Measurements from ENCODE around the gene GJD4. TPM values are rescaled to one million over a fixed set of nuclear protein-coding genes. Genes with fewer than 3 reads are reported as not detected.

Gene GJD4, protein sequence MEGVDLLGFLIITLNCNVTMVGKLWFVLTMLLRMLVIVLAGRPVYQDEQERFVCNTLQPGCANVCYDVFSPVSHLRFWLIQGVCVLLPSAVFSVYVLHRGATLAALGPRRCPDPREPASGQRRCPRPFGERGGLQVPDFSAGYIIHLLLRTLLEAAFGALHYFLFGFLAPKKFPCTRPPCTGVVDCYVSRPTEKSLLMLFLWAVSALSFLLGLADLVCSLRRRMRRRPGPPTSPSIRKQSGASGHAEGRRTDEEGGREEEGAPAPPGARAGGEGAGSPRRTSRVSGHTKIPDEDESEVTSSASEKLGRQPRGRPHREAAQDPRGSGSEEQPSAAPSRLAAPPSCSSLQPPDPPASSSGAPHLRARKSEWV
- total RNA-seq = under 1 TPM in 1 of 2 experiments, not detected in 1; 0.20 TPM
- polyA plus RNA-seq = not detected

DNA sequence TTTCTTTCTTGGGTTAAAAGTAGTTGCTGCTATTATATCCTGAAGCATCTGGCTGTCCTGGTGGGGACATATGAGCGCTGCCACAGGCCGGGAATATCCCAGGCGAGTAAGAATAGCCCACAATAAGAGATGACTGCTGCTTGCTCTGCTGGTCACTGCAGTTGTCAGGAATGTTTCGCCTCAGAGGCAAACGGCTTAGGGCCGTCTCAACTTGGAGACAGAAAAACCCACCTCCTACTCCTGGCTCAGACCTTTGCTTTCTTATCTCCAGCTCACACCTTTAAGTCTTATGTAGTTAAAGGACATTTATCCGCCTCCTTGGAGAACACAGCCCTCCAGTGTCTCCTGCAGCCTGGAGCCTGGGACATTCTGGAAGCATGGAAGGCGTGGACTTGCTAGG is at the start of gene GJD4:
Gene GJD4 (plus strand): TSS at position 151 of the 400 bp plus-strand sequence. CDS start 227 bp downstream, at position 378.
- no peak within 1 kb of the TSS for H3K4me3 Mint-ChIP-seq
- ChIA-PET POLR2A (ENCODE audit: partially characterized antibody) (no interaction called here), CTCF (ENCODE audit: partially characterized antibody) (no interaction called here)
- Histone ChIP-seq H3K36me3 (ENCODE audit: insufficient read depth, low read length) (no peaks in the 10 kb centered on the region), H3K27me3 (ENCODE audit: insufficient read depth, low read length) (peaks cover 10% of the 10 kb centered on the region), H3K4me3 (ENCODE audit: low read length in 2 of 2) (no peak within 1 kb of the TSS), H3K9me3 (ENCODE audit: control insufficient read depth in 1 of 2, low read length in 2 of 2) (no peaks in the 10 kb centered on the region), H3K27ac (ENCODE audit: low read depth, low read length) (no peak within 1 kb of the TSS), H3K4me1 (ENCODE audit: insufficient read depth, low read length) (no peaks in the 10 kb centered on the region)
- DNase-seq = no peak
- H3K4me1 Mint-ChIP-seq = peaks cover 4 to 6% (median 5%) of the 10 kb centered on the region in 4 donors
- peaks cover 0 to 3% of the 10 kb centered on the region in 2 donors for H3K36me3 Mint-ChIP-seq
- peaks cover 2 to 22% (median 21%) of the 10 kb centered on the region in 8 donors for H3K9me3 Mint-ChIP-seq
- intact Hi-C loops (cut with micrococcal nuclease) = no loop called here
- peaks cover 31 to 37% of the 10 kb centered on the region in 2 donors for H3K27me3 Mint-ChIP-seq
- no peak within 1 kb of the TSS for H3K27ac Mint-ChIP-seq

DNA sequence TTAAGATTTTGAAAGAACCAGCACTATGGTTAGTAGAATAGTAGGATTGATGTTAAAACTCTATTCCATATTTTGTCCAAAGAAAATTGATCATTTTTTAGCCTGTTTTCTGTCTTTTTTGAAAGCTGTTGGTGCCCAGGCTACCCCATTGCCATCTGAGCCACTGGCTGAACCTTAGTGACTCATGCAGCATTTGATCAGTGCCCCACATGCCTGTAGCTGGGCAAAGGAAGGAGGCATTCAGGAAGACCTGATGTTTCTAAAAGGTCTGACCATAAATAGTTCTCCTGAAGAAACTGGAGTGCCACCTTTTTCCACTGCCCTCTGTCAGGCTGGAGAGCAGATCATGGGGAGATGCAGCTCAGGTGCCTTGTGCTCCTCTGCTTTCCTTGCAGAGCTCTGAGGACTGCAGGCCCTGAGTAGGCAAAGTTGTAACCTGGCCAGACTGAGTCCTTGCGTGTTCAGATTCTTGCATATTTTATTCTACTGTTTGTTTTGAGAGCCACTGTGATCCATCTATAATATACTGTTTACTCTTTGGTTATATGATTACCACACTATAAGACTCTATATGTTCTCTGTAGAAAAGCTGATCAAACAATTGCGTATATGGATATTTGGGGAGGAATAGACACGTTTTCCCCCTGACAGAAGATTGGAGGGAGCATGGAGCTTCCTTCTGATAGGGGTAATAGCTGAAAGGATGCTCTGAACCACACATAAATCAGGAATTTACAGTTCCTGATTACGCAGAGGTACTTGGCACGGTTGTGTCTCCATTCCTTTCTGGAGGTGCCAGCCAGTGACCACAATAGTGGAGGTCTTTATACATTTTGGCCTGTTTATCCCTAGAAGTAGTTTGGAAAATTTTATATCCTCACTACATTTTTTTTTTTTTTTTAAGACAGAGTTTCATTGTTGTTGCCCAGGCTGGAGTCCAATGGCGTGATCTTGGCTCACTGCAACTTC is 48.9 kb upstream of the GJD4 start:
- peak overlapping the region in 1 of 7 donors; percentile 84 for H3K27ac Mint-ChIP-seq
- ChIA-PET CTCF (ENCODE audit: partially characterized antibody) (interaction anchor here (1.0 to 1.3 kb wide), 2 partner anchors 21 to 435 kb away, joined by 3 read pairs; no protein-coding TSS in a partner anchor), POLR2A (ENCODE audit: partially characterized antibody) (no interaction called here)
- peaks cover 0 to 4% (median 2%) of the 10 kb centered on the region in 4 donors for H3K4me1 Mint-ChIP-seq
- H3K36me3 Mint-ChIP-seq = peaks cover 42 to 60% of the 10 kb centered on the region in 2 donors
- no peak for DNase-seq
- H3K27ac ChIP-seq (ENCODE audit: low read depth, low read length) = no peak overlapping the region
- H3K36me3 ChIP-seq (ENCODE audit: insufficient read depth, low read length) = peaks cover 21% of the 10 kb centered on the region
- no peaks in the 10 kb centered on the region for H3K4me1 ChIP-seq (ENCODE audit: insufficient read depth, low read length)
- no peaks in the 10 kb centered on the region for H3K27me3 Mint-ChIP-seq
- H3K27me3 ChIP-seq (ENCODE audit: insufficient read depth, low read length) = no peaks in the 10 kb centered on the region
- H3K4me3 ChIP-seq (ENCODE audit: low read length in 2 of 2) = no peak overlapping the region
- intact Hi-C loops (cut with micrococcal nuclease) = no loop called here
- no peaks in the 10 kb centered on the region for H3K9me3 ChIP-seq (ENCODE audit: control insufficient read depth in 1 of 2, low read length in 2 of 2)
- no peaks in the 10 kb centered on the region for H3K9me3 Mint-ChIP-seq
- no peak overlapping the region for H3K4me3 Mint-ChIP-seq

DNA sequence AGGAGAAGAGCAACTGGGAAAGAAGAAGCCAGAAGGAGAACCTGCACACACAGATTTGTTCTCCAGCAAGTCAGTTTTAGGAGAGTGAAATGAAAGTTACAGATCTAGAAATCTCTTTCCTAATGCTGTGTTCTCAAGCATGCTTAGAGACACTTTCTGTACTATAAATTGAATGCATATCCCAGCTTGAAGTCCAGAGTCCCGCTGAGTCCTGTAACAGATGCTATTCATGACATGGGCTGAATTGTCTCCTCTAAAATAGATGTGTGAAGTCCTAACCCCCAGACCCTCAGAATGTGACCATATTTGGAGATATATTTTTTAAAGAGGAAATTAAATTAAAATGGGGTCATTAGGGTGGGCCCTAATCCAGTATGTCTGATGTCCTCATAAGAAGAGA is 46.9 kb upstream of the GJD4 start:
- Mint-ChIP-seq H3K9me3 (peaks cover 0 to 2% (median 0%) of the 10 kb centered on the region in 8 donors), H3K36me3 (peaks cover 38 to 57% of the 10 kb centered on the region in 2 donors), H3K4me3 (no peak overlapping the region), H3K27ac (peak overlapping the region in 3 of 7 donors; percentile 30 to 64 (median 59)), H3K4me1 (peaks cover 1 to 9% (median 6%) of the 10 kb centered on the region in 4 donors), H3K27me3 (no peaks in the 10 kb centered on the region)
- no peaks in the 10 kb centered on the region for H3K4me1 ChIP-seq (ENCODE audit: insufficient read depth, low read length)
- DNase-seq = no peak
- no peak overlapping the region for H3K27ac ChIP-seq (ENCODE audit: low read depth, low read length)
- ChIA-PET POLR2A (ENCODE audit: partially characterized antibody) (no interaction called here), CTCF (ENCODE audit: partially characterized antibody) (no interaction called here)
- no peak overlapping the region for H3K4me3 ChIP-seq (ENCODE audit: low read length in 2 of 2)
- no peaks in the 10 kb centered on the region for H3K9me3 ChIP-seq (ENCODE audit: control insufficient read depth in 1 of 2, low read length in 2 of 2)
- peaks cover 13% of the 10 kb centered on the region for H3K36me3 ChIP-seq (ENCODE audit: insufficient read depth, low read length)
- no peaks in the 10 kb centered on the region for H3K27me3 ChIP-seq (ENCODE audit: insufficient read depth, low read length)
- intact Hi-C loops (cut with micrococcal nuclease) = no loop called here

DNA sequence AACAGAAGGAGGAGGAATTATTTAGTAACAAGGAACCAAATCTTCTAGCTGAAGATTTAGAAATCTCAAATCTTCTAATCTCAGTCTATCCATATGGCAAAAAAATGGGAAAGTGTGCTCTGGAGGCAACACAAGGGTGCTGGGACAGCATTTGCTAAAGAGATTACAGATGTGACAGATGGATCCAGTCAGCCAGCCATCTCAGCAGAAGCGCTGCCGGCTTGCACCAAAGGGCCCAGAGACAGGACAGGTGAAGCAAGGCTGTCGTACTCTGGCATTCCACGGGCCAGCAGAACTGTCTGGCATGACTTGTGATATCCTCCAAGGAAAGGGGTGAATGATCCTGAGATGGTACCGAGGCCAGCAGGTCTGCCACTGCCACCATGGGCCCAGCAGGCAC is 45.7 kb upstream of the GJD4 start:
- DNase-seq = no peak
- peaks cover 0 to 2% (median 0%) of the 10 kb centered on the region in 8 donors for H3K9me3 Mint-ChIP-seq
- peaks cover 38 to 48% of the 10 kb centered on the region in 2 donors for H3K36me3 Mint-ChIP-seq
- peak overlapping the region in 2 of 7 donors; percentile 49 to 65 for H3K27ac Mint-ChIP-seq
- Histone ChIP-seq H3K9me3 (ENCODE audit: control insufficient read depth in 1 of 2, low read length in 2 of 2) (no peaks in the 10 kb centered on the region), H3K4me3 (ENCODE audit: low read length in 2 of 2) (no peak overlapping the region), H3K27ac (ENCODE audit: low read depth, low read length) (no peak overlapping the region), H3K27me3 (ENCODE audit: insufficient read depth, low read length) (no peaks in the 10 kb centered on the region), H3K36me3 (ENCODE audit: insufficient read depth, low read length) (peaks cover 11% of the 10 kb centered on the region), H3K4me1 (ENCODE audit: insufficient read depth, low read length) (no peaks in the 10 kb centered on the region)
- ChIA-PET POLR2A (ENCODE audit: partially characterized antibody) (no interaction called here), CTCF (ENCODE audit: partially characterized antibody) (no interaction called here)
- no peaks in the 10 kb centered on the region for H3K27me3 Mint-ChIP-seq
- peaks cover 5 to 11% (median 7%) of the 10 kb centered on the region in 4 donors for H3K4me1 Mint-ChIP-seq
- no peak overlapping the region for H3K4me3 Mint-ChIP-seq
- intact Hi-C loops (cut with micrococcal nuclease) = no loop called here

DNA sequence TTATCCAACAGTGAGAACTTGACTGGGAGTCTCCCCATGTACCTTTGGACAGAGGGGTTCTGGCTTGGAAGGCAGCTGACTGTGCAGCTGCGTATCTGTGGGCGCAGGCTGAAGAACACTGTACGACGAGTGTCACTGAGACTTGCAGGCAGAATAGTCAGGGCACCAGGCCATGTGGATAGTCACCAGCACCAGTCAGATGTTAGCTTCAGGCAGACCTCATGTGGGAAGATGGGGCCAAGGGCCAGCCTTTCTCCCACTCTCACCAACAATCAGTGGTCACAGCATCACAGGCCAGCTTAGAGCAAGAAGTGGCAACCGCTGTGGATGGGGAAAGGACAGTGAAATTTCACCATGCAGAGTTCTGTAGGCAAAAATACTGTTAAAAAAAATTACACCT is 43.4 kb upstream of the GJD4 start:
- Histone ChIP-seq H3K4me1 (ENCODE audit: insufficient read depth, low read length) (no peaks in the 10 kb centered on the region), H3K27ac (ENCODE audit: low read depth, low read length) (no peak overlapping the region), H3K27me3 (ENCODE audit: insufficient read depth, low read length) (no peaks in the 10 kb centered on the region), H3K36me3 (ENCODE audit: insufficient read depth, low read length) (peaks cover 11% of the 10 kb centered on the region), H3K9me3 (ENCODE audit: control insufficient read depth in 1 of 2, low read length in 2 of 2) (no peaks in the 10 kb centered on the region), H3K4me3 (ENCODE audit: low read length in 2 of 2) (no peak overlapping the region)
- intact Hi-C loops (cut with micrococcal nuclease) = loop anchor here (2.0 kb wide), 2 partner anchors 225 to 441 kb away; partner anchors contain the start of gene CCNY
- H3K4me3 Mint-ChIP-seq = no peak overlapping the region
- H3K36me3 Mint-ChIP-seq = peaks cover 42 to 47% of the 10 kb centered on the region in 2 donors
- peaks cover 0 to 2% (median 0%) of the 10 kb centered on the region in 8 donors for H3K9me3 Mint-ChIP-seq
- CTCF ChIA-PET (ENCODE audit: partially characterized antibody) = interaction anchor here (1.5 to 4.7 kb wide), 4 partner anchors 18 to 322 kb away, joined by 3 to 24 read pairs (median 6); no protein-coding TSS in a partner anchor
- no peaks in the 10 kb centered on the region for H3K27me3 Mint-ChIP-seq
- H3K27ac Mint-ChIP-seq = peak overlapping the region in 4 of 7 donors; percentile 20 to 66 (median 52)
- DNase-seq = no peak
- H3K4me1 Mint-ChIP-seq = peaks cover 5 to 9% (median 7%) of the 10 kb centered on the region in 4 donors
- POLR2A ChIA-PET (ENCODE audit: partially characterized antibody) = no interaction called here

DNA sequence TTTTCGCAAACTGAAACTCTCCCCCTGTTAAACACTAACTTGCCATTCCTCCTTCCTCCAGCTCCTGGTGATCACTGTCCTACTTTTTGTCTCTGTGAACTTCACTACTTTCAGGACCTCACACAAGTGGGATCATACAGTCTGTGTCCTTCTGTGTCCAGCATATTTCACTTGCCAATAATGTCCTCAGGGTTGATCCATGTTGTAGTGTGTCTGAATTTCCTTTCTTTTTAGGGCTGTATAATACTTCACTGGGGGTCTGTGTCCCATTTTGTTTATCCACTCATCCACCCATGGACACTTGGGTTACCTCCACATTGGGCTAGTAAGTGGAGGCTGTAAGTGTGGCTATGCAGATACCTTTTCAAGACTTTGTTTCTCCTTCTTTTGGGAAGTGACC is 42.7 kb upstream of the GJD4 start:
- ChIA-PET POLR2A (ENCODE audit: partially characterized antibody) (no interaction called here), CTCF (ENCODE audit: partially characterized antibody) (interaction anchor here (0.7 to 4.7 kb wide), 29 partner anchors 9 to 446 kb away, joined by 3 to 24 read pairs (median 4); partner anchors contain the start of gene CCNY)
- DNase-seq = no peak
- no peak overlapping the region for H3K4me3 ChIP-seq (ENCODE audit: low read length in 2 of 2)
- H3K4me3 Mint-ChIP-seq = no peak overlapping the region
- H3K27ac Mint-ChIP-seq = peak overlapping the region in 3 of 7 donors; percentile 2 to 78 (median 48)
- H3K9me3 ChIP-seq (ENCODE audit: control insufficient read depth in 1 of 2, low read length in 2 of 2) = no peaks in the 10 kb centered on the region
- H3K36me3 ChIP-seq (ENCODE audit: insufficient read depth, low read length) = peaks cover 11% of the 10 kb centered on the region
- H3K27ac ChIP-seq (ENCODE audit: low read depth, low read length) = no peak overlapping the region
- H3K36me3 Mint-ChIP-seq = peaks cover 38 to 50% of the 10 kb centered on the region in 2 donors
- intact Hi-C loops (cut with micrococcal nuclease) = loop anchor here (2.0 kb wide), 2 partner anchors 226 to 442 kb away; partner anchors contain the start of gene CCNY
- H3K27me3 Mint-ChIP-seq = no peaks in the 10 kb centered on the region
- no peaks in the 10 kb centered on the region for H3K4me1 ChIP-seq (ENCODE audit: insufficient read depth, low read length)
- peaks cover 5 to 9% (median 7%) of the 10 kb centered on the region in 4 donors for H3K4me1 Mint-ChIP-seq
- no peaks in the 10 kb centered on the region for H3K27me3 ChIP-seq (ENCODE audit: insufficient read depth, low read length)
- peaks cover 0 to 2% (median 0%) of the 10 kb centered on the region in 8 donors for H3K9me3 Mint-ChIP-seq

Measured in CD4-positive, alpha-beta memory T cell (primary cell).